ENCODE results near the gene MAML3.

Gene MAML3

DNA sequence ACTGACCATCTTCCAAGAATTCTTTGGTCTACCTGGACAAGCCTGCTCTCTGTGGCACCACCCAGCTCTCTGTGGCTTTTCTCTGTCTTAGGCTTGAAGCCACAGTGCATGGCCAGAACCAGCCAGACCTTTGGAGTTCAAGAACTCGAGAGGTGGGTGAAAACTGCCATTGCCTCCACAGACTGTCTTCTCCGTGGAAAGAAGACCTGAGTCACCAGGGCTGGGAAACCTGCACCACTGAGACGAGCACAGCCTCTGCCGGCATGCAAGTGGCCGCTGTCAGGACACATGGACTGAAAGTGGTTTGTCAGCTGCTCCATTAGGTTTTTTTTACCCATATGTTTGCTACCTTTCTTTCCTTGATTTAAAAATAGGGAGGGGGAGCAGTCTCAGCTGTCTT, 413.9 kb downstream of the MAML3 start:
- no peak for DNase-seq

DNA sequence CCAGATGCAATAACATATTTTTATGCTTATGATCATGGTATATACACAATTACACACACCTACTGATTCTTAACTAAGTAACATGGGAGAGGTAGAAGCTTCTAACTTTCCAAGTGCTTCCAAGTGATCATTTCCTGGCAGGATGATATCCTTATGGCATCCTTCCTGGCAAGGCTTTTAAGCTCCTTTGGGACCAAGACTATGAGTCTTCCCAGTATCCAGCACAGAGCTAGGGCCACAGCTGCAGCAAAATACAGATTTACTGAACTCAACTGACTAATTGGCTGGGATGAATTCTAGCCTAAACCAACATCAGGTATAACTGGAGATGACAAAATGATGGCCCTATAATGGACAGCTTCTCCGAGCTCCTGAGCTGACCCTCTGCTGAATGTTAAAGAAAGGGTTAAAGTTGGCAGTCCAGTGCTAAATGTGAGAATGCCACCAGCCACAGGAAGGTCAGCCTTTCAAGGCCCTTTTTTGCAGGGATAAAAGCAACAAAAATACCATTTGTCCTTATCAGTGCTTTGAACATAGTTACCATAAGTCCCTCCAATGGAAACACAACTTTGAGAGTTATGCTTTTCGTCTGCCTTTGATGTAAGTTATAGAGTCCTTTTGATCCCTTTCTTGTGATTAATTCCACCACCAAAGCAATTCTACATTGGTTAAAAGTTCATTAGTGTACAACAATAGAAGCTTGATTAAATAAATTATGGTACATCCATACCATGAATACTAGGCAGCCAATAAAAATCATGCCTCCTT, 415.0 kb downstream of the MAML3 start:
- DNase-seq = no peak

DNA sequence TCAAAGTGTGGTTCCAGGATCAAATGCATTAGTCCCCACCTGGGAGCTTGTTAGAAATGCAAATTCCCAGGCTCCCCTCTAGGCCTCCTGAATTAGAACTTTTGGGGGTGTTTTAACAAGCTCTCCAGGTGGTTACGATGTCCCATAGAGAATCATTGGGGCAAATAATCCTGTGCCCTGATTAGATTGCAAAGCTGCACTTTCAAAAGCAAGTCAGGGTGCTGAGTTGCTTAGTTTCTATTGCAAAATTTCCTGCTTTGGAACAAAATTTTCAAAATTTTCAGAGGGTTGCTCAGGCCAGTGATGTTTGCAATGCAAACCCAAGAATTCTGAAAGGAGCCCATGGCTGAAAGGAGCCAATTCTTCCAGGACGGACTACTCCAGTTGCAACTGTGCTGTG, 417.3 kb downstream of the MAML3 start:
- DNase-seq = no peak

DNA sequence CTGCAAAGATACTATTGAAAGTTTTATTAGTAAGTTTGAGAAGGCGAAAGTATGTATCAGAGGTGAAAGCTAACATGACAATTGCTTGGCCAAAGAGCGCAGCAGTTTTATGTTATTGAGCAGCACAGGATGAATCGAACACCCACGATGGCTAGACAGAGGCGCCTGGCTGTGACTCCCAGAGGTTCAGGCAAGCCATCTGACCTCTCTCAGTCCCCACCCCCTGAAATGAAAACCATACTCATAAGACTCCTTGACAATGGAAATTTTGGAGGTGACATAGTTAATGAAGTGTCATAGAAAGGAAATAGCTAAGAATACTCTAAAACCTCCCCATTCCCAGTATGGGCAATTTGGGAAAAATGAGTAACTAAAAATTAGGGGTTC, 417.7 kb downstream of the MAML3 start:
- DNase-seq = no peak

DNA sequence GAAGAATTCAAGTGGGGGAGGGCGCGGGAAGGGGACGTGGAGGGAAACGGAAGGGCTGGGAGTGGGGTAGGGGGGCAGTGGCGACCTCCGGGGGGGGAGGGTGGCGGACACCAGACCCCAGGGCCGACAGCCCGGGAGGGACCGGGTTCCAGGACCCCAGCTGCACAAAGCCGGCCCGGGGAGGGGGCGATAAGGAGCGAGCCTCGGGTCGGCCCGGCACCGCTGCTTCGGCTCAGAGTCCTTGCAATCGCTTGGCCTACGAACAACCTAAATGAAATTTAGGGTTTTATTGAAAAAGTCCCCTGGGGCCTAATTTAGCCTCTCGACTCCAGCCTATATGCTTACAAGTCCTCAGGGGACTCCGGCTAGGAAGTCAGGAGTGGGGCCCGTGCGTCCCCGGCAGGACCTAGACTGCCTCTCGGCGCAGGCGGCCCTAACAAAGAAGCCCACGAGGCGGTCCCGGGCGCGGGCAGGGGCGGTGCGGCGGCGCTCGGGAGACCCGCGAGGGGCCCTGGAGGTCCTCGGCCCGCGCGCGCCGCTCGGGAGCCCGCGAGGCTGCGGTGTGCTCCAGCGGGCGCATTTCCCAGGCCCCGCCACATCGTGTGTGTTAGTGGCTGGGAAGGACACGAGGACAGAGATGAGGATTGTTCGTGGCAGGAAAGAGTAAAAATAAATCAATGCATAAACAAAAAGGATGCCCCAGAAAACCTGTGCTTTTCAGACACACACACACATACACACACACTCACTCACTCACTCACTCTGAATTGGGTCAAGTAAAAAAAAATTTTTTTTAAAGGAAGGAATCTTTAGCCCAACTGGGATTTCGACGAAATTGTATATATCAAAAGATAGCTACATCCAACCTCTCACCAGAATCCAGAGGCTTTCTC, 418.4 kb downstream of the MAML3 start:
- DNase-seq = no peak

DNA sequence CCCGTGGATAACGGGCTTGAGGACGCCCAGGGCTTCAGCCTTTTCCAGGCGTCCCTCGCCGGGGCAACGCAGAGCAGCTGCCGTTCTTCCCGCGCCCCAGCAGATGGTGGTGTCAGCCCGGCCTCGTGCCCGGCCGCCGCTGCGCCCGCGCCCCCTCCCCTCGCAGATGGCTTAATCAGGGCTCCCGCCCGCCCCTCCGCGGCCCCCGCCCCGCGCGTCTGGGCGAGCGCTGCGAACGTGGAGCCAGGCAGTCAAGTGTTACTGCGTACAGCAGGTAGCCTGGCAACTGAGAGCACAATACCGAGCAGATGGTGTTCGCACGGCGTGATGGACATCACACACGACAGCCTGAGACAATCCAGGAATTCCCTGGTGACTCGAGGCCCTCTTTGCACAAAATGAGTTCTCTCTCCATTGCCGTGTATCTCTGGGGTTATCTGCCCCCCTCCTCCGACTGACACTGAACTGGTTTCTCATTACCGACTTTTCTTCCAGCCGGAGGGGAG, 419.1 kb downstream of the MAML3 start:
- peak; percentile 9 for DNase-seq

DNA sequence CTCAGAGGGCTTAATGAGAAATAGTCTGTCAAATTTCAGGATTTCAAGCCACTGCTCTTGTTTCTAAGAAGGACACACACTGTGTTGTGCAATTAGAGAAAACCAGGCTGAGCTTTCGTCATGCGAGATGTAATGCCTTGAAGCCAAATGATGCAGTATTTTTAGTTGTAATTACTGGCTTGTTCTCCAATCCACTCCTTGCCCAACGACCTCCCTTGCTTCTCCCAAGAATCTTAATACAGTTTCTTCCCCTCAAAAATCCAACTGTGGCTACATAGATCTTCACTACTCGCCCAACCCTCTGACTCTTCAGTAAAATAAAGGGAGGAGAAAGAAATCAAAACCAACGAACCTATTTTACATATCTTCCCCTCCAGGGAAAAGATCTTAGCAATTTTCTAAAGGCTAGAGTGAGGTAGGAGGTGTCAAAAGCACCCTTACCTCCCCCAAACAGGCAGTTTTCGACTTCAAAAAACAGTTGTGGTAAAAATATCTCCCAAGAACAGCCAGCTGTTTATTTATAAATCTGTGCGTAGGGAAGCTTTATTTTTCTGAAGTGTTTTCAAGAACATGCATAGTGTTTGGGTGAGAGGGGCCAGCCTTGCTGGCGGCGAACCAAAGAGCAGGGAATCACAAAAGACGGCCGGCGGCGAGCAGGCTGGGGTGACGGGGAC, 419.6 kb downstream of the MAML3 start:
- DNase-seq = no peak

DNA sequence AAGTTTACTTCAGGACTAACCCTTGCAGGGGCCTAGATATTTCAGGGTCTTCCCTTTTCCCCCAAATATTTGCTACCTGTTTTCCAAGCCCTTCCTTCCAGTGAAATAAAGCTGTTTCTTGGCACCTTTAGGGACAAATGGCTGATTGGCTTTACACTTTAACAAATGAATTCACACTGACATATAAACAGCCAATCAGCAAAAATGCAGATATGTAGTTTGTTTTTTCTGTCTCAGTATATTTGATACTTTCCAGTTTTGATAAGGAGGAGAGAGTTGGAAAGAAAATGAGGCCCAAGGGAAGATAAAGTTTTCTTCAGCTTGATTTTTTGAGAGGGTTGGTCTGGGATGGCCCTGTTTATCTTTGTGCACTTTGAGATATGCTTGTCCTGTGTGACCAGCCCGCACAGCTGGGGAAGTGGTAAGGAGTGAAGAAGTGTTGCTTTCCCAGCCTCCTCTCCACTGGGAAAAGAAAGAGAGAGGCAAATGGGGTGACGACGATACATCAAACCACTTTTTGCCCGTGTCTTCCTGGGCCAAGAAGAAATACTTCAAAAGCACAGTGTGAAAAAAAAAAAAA, 420.9 kb downstream of the MAML3 start:
- no peak for DNase-seq

DNA sequence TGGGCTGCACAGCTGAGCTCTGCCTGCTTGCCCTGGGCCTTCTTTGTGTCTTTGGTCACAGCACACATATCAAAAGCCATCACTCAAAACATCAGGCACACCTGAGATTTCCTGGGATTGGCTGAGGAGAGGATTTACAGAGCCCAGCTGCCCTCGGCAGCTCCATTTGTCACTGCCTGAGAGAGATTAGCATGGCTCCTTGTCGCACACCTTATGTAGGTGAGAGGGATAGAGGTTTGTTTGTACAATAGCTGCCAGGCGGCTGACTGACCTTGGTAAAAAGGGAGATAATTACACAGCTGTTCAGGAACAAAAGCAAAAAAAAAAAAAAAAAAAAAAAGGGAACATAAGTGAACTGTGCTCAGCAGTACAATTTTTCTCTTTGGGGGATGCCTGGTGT, 425.1 kb downstream of the MAML3 start:
- DNase-seq = no peak

DNA sequence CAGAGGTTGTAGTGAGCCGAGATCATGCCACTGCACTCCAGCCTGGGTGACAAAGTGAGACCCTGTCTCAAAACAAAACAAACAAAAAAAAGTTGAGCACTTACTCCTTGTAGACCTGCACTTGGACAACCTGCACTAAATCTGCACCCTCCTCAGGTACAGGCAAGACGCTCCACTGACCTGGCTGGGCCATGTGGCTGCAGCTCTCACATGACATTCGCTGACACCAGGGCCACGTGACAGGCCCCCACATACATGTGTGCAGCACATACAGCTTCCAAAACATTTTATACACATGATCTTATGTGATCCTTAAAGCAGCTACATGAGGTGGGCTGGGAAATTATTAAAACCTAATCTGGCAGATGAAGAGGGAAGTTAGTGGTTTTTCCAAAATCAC, 425.8 kb downstream of the MAML3 start:
- DNase-seq = no peak

DNA sequence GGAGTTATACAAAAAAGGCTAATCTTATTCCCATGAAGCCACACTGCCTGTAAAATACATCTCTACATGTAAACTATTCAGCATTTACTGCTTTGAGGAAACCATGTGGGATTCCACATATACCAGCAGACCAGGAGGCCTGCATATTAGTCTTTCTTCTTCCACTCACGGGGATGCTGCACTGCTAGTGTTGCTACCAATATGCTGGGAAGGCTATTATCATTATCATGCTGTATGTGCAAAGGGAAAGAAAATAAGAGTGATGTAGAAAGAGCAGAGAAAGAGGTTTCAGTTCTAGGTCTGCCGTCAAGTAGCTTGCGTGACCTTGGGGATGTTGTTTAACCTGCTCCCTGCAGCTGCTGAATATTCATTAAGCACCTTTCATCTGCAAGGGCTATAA, 427.4 kb downstream of the MAML3 start:
- DNase-seq = no peak

DNA sequence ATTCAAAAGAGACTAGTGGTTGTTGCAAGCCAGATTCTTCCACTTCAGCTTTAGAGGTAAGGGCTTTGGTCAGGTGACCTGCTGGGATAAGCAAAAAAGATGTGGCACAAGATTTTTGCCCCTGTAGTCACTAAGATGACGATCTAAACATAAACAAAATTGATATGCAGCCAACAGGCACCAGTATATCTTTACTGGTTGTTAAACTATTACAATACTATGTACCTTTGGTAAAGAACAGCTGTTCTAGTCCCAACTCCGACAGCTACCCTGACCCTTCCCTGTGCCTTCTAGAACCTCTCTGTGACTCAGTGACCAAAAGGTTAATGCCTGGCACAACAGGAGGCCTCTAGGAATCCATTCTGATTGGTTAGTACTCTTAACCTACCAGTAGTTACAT, 428.7 kb downstream of the MAML3 start:
- no peak for DNase-seq

DNA sequence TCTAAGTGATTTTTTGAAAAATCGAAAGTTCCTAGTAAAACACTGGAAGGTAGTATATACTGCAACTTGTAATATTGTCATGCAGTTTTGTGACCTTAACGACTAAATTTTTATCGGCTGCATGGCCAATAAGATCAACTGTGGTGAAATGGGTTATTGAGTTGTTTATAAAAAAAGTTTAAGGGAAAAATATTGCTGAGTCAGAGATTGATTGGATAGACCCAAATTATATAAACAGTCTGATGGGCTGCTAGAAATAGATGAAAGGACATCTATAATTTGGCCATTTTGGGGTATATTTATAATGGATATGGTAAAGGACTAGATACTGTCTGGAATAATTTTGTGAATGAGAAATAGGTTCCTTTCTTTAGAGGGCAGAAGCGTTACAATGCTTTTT, 432.2 kb downstream of the MAML3 start:
- no peak for DNase-seq

DNA sequence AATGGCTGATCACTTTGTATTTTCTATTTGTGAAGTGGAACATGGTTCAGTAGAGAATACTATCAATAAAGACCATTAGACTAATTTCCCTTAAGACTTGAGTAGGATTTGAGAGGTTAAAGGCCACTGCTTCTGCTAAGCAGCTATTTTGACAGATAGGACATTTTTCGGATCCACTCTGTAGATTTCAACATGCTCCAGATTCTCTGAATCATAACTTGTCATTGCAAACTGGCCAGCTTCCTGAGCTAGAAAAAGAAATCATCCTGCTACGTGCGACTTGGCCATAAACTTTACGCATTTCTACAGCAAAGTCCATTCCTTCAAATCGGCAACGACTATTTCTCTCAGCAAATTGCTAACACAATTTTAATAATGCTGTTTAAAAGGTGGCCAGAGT, 433.2 kb downstream of the MAML3 start:
- no peak for DNase-seq

DNA sequence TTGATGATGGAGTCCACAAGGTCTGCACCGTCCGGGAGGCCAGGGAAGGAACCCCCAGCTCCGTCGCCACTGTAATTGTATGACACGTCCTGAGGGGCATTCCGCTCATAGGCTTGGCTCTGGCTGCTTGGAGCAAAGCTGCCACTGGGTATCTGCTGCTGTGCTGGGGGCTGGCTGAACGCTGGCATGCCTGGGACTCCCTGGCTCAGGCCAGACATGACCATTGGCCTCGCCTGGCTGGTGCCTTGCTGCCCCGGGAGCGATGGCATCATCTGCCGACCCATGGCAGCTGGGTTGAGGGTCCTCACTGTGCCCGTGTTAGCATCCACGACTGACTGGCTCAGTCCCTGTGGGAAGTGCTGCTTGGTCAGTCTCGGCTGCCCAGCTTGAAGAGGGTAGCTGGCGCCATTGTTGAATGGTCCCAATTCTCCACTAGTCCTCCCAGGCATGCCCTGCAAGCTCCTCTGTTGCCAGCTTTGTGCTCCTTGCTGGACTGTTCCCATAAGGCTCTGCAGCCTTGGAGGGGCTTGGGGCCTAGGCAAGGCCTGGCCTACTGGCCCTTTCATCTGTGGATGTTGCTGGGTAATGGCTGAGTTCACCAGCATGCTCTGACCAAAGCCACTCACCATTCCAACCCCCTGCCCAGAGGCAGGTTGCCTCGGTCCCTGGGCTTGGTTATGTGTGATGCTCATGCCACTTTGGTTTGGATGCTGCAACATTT, 434.4 kb downstream of the MAML3 start:
- no peak for DNase-seq

DNA sequence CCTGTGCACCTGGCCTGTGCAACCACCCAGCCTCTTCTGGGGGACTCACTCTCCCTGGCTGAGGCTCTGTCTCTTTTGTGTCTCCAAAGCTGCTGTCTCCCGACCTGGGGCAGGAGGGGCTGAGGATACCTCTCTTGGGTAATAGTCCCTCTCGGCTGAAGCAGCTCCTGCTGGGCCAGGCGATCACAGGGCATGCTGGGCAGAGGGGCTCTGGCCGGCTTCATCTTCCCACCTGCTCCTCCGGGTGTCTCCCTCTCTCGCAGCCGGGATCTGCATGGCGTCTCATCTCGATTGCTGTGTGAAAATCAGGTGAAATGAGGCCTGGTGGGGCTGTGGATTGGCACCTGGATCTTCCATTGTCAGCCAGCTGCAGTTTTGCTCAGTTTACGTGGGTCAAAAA, 435.2 kb downstream of the MAML3 start:
- no peak for DNase-seq

DNA sequence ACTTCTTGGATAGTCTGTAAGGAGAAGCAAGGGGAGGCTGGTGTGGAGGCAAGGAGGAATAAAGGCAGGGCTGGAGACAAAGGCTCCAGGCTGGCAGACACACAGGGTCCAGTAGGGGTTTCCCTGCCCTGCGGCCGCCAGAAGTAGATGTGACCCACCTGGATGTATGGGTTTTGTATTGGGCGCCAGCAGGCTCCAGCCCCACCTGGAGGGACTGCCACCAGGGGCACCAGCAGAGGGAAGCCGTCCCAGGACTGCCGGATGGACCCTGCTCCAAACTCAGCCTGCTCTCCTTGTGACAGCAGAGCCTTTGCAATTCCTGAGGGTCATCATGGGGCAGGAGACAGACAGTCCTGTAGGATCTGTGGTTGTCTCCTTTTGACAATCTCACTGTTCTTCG, 435.6 kb downstream of the MAML3 start:
- no peak for DNase-seq

DNA sequence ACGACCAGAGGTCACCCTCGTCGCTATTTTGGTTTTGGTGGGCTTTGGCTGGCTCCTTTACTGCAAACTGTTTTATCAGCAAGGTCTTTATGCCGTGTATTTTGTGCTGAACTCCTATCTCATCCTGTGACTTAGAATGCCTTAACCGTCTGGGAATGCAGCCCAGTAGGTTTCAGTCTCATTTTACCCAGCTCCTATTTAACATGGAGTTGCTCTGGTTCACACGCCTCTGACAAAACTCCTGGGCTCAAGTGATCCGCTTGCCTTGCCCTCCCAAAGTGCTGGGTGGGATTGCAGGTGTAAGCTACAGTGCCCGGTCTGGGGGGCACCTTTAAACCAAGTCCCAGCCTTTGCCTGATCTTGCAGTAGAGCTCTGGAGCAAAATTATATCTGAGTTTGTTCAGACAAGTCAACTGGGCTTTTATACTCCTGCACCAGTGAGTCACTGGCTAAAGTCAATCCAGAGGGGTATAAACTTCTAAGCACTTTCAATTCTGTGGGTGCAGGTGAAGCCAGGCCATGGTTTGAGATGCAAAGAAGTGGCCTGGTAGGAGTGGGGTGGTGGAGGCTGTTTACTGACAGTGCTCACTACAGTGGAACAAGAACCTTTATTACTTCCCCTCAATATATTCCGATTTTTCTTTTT, 438.1 kb downstream of the MAML3 start:
- no peak for DNase-seq

DNA sequence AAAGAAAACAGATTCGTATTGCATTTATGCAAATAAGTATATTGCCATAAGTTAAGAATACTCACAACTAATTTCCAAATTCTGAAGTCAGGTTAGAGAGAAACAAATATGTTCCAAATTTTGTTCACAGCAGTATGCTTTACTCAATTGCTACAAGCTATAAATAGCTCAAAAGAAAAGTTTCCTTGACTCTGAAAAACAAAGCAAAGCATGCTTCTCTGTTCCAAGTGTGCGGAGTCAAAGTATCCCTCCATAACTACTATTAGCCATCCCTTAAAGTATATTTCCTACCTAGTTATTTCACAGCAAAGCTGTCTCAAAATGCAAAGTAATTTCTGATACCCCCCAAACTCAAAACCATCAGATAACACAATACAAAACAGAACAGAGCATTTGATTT, 441.1 kb downstream of the MAML3 start:
- DNase-seq = no peak

DNA sequence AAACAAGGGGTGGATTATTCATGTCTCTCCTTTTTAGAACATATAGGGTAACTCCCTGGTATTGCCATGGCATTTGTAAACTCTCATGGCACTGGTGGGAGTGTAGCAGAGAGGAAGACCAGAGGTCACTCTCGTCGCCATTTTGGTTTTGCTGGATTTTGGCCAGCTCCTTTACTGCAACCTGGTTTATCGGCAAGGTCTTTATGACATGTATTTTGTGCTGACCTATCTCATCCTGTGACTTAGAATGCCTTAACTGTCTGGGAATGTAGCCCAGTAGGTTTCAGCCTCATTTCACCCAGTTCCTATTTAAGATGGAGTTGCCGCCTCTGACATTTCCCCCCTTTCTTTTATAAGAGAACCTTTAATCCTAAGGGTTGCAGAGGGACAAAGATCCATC, 442.5 kb downstream of the MAML3 start:
- DNase-seq = no peak

DNA sequence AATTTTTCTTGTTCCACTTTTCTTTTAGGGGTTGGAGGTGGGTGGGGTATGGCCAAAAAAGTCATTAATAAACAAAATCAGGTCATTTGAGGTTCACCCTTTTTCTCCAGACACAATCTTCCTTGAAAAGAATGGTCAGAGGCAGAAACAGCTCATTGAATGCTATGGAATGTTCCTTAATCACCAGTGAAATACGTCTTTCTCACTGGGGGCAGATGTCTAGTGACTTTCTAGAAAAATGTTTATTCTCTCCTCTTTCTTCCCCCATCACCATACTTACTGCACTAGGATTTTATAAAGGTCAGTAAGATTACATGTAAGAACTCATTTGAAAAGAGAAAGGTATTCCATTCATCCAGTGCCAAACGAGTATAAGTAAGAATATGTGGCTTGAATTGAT, 443.9 kb downstream of the MAML3 start:
- DNase-seq = no peak

DNA sequence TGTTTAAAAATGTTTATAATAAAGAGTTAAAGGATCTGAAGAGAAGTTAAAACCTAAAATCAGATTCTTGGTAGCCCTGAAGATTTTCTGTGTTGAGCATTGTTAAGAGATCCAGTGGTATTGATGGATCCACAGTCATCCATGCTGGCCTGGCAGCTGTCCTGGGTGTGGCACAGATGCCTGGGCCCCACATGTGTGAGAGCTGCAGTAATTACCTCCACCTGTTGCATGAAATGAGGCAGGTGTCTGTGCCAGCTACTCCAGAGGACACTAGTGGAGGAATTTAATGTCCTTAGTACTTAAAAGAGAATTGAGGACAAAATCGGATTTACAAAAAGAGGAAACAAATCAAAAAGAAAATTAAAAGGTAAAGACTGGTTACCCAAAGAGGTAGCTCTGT, 444.3 kb downstream of the MAML3 start:
- no peak for DNase-seq

All from effector CD4-positive, alpha-beta T cell (primary cell).